Measurements from ENCODE around the gene TMEM127. TPM values are rescaled to one million over a fixed set of nuclear protein-coding genes. Genes with fewer than 3 reads are reported as not detected.

Gene TMEM127
- total RNA-seq, 1 experiment from 2014 or later: 16.2 TPM

GRCh38 chr2:96209729-96210085 is 56.1 kb downstream of the TMEM127 start:
- no peak for DNase-seq
- H3K9me3 ChIP-seq (replicated peaks): no peaks in the 10 kb centered on the region
- H3K36me3 ChIP-seq: 0 out of 2 replicates have a peak, but pooled peaks cover 3% of the 10 kb centered on the region
- peak overlapping the region; percentile 87 for H3K4me3 ChIP-seq
- H3K4me1 ChIP-seq: peaks cover 4% of the 10 kb centered on the region; the same call in 1 of the 2 replicates
- no peak overlapping the region; the same call in 1 of the 2 replicates for H3K27ac ChIP-seq
- H3K27me3 ChIP-seq: no peaks in the 10 kb centered on the region

- Histone ChIP-seq H3K4me3 (peak overlapping the region; percentile 87), H3K36me3 (0 out of 2 replicates have a peak, but pooled peaks cover 3% of the 10 kb centered on the region), H3K9me3 (replicated peaks) (no peaks in the 10 kb centered on the region), H3K4me1 (peaks cover 4% of the 10 kb centered on the region; the same call in 1 of the 2 replicates), H3K27ac (peak overlapping the region; percentile 95), H3K27me3 (no peaks in the 10 kb centered on the region)
- DNase-seq: peak in 1 of 2 experiments; percentile 9
Observed at GRCh38 chr2:96209011-96209728, 56.6 kb downstream of the TMEM127 start.

GRCh38 chr2:96208143-96209010 is 57.4 kb downstream of the TMEM127 start, which contains the start of gene STARD7:
TSS of gene STARD7 (minus strand) at chr2:96208827. CDS start at chr2:96208434, 393 bp downstream.
- no peaks in the 10 kb centered on the region for H3K9me3 ChIP-seq (replicated peaks)
- no peaks in the 10 kb centered on the region for H3K27me3 ChIP-seq
- peak within 1 kb of the TSS; percentile 95 for H3K27ac ChIP-seq
- peaks cover 3% of the 10 kb centered on the region; the same call in 1 of the 2 replicates for H3K36me3 ChIP-seq
- peak; percentile 98 for DNase-seq
- peak within 1 kb of the TSS; percentile 87 for H3K4me3 ChIP-seq
- H3K4me1 ChIP-seq: peaks cover 5% of the 10 kb centered on the region

GRCh38 chr2:96207774-96208142 is 58.0 kb downstream of the TMEM127 start:
- no peaks in the 10 kb centered on the region for H3K9me3 ChIP-seq (replicated peaks)
- no peak for DNase-seq
- no peaks in the 10 kb centered on the region for H3K27me3 ChIP-seq
- H3K4me1 ChIP-seq: peaks cover 11% of the 10 kb centered on the region
- peaks cover 3% of the 10 kb centered on the region; the same call in 1 of the 2 replicates for H3K36me3 ChIP-seq
- peak overlapping the region; percentile 95 for H3K27ac ChIP-seq
- H3K4me3 ChIP-seq: peak overlapping the region; percentile 87

GRCh38 chr2:96207073-96207773 is 58.6 kb downstream of the TMEM127 start:
- Histone ChIP-seq H3K36me3 (peaks cover 3% of the 10 kb centered on the region; the same call in 1 of the 2 replicates), H3K27ac (peak overlapping the region; percentile 95; the same call in 1 of the 2 replicates), H3K9me3 (replicated peaks) (no peaks in the 10 kb centered on the region), H3K27me3 (no peaks in the 10 kb centered on the region), H3K4me3 (peak overlapping the region; percentile 87), H3K4me1 (peaks cover 13% of the 10 kb centered on the region)
- DNase-seq: peak in 1 of 2 experiments; percentile 13

GRCh38 chr2:96205888-96206287 is 59.9 kb downstream of the TMEM127 start:
- DNase-seq: no peak
- Histone ChIP-seq H3K9me3 (replicated peaks) (no peaks in the 10 kb centered on the region), H3K27ac (no peak overlapping the region), H3K36me3 (peaks cover 3% of the 10 kb centered on the region; the same call in 1 of the 2 replicates), H3K4me1 (peaks cover 16% of the 10 kb centered on the region), H3K4me3 (no peak overlapping the region), H3K27me3 (no peaks in the 10 kb centered on the region)

GRCh38 chr2:96204836-96205624 is 60.8 kb downstream of the TMEM127 start:
- no peaks in the 10 kb centered on the region for H3K27me3 ChIP-seq
- DNase-seq: no peak
- peaks cover 16% of the 10 kb centered on the region for H3K4me1 ChIP-seq
- no peak overlapping the region for H3K27ac ChIP-seq
- no peaks in the 10 kb centered on the region for H3K9me3 ChIP-seq (replicated peaks)
- peaks cover 3% of the 10 kb centered on the region; the same call in 1 of the 2 replicates for H3K36me3 ChIP-seq
- no peak overlapping the region for H3K4me3 ChIP-seq

GRCh38 chr2:96203130-96204028 is 62.4 kb downstream of the TMEM127 start:
- Histone ChIP-seq H3K27me3 (no peaks in the 10 kb centered on the region), H3K27ac (no peak overlapping the region), H3K4me1 (peaks cover 12% of the 10 kb centered on the region), H3K4me3 (no peak overlapping the region), H3K9me3 (replicated peaks) (no peaks in the 10 kb centered on the region), H3K36me3 (peaks cover 3% of the 10 kb centered on the region; the same call in 1 of the 2 replicates)
- DNase-seq: no peak

GRCh38 chr2:96202152-96202854 is 63.5 kb downstream of the TMEM127 start:
- Histone ChIP-seq H3K27ac (no peak overlapping the region), H3K4me1 (peaks cover 12% of the 10 kb centered on the region)

GRCh38 chr2:96201338-96201737 is 64.5 kb downstream of the TMEM127 start:
- Histone ChIP-seq H3K4me3 (no peak overlapping the region), H3K4me1 (peaks cover 12% of the 10 kb centered on the region), H3K27me3 (no peaks in the 10 kb centered on the region), H3K27ac (no peak overlapping the region), H3K9me3 (replicated peaks) (no peaks in the 10 kb centered on the region), H3K36me3 (no peaks in the 10 kb centered on the region; the same call in none of the 2 replicates)
- no peak for DNase-seq

More at GRCh38 chr2:96202152-96202854, 63.5 kb downstream of the TMEM127 start:
- no peaks in the 10 kb centered on the region for H3K9me3 ChIP-seq (replicated peaks)
- H3K4me3 ChIP-seq: no peak overlapping the region
- DNase-seq: peak in 1 of 2 experiments; percentile 28
- no peaks in the 10 kb centered on the region for H3K27me3 ChIP-seq
- peaks cover 3% of the 10 kb centered on the region; the same call in 1 of the 2 replicates for H3K36me3 ChIP-seq

- no peak overlapping the region for H3K27ac ChIP-seq
- DNase-seq: no peak
- H3K9me3 ChIP-seq (replicated peaks): no peaks in the 10 kb centered on the region
- H3K27me3 ChIP-seq: no peaks in the 10 kb centered on the region
- H3K4me1 ChIP-seq: peaks cover 12% of the 10 kb centered on the region
- peaks cover 16% of the 10 kb centered on the region for H3K36me3 ChIP-seq
- no peak overlapping the region for H3K4me3 ChIP-seq
Observed at GRCh38 chr2:96198921-96199320, 66.9 kb downstream of the TMEM127 start.

Measured in SJCRH30 (cell line).